Prostate gland (tissue), 2 donors: ENCODE results near the gene CABLES1.

Experiments
- POLR2A ChIP-seq: fragments of 450-650 bp; IDR thresholded peaks from one replicate; pipeline ENCODE4 v1.6.1; 2016; ENCODE audit warnings: antibody characterized with exemption, mild to moderate bottlenecking
- POLR2AphosphoS5 ChIP-seq: sonication (generic); formaldehyde crosslinking; IDR thresholded peaks from one replicate; pipeline ENCODE4 v1.6.1; 2017; ENCODE audit warnings: antibody characterized with exemption
- TF ChIP-seq, protein P1 (sequence below), 4 experiments: fragments of 200-600 bp in 2 of 4; fragments of 450-650 bp in 2 of 4; sonication (generic) in 2 of 4; IDR thresholded peaks; 1 replicate in 3 of 4; 2 replicates in 1 of 4; pipeline ENCODE4 v1.5.1; 2016 to 2019; ENCODE audit warnings: antibody characterized with exemption in 4 of 4, mild to moderate bottlenecking in 2 of 4, moderate library complexity in 2 of 4

DNA sequence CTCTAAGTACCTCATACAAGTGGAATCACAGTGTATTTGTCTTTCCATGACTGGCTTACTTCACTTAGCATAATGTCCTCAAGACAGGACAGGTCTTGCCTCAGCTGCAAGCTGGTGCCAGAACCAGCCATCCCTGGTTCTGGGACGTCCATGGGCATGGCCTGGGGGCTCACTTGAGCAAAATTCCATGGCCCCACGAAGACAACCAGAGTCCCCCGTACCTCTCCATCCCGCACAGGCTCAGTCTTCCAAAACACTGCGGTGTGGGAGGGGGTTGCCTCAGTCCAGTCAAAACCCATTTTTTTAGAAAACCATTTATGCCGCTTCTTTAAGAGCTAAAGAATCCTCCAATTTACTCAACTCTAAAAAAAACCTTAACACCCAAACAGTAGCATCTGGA lies 21.7 kb upstream of the CABLES1 start:
- TF ChIP-seq POLR2A (no peak), POLR2AphosphoS5 (no peak)
- TF ChIP-seq, protein P1, sequence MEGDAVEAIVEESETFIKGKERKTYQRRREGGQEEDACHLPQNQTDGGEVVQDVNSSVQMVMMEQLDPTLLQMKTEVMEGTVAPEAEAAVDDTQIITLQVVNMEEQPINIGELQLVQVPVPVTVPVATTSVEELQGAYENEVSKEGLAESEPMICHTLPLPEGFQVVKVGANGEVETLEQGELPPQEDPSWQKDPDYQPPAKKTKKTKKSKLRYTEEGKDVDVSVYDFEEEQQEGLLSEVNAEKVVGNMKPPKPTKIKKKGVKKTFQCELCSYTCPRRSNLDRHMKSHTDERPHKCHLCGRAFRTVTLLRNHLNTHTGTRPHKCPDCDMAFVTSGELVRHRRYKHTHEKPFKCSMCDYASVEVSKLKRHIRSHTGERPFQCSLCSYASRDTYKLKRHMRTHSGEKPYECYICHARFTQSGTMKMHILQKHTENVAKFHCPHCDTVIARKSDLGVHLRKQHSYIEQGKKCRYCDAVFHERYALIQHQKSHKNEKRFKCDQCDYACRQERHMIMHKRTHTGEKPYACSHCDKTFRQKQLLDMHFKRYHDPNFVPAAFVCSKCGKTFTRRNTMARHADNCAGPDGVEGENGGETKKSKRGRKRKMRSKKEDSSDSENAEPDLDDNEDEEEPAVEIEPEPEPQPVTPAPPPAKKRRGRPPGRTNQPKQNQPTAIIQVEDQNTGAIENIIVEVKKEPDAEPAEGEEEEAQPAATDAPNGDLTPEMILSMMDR (IDR thresholded peaks at IDR 0.05): no peak
